ENCODE data around the gene CHCHD6. TPM values are rescaled to one million over a fixed set of nuclear protein-coding genes. Genes with fewer than 3 reads are reported as not detected.

The CHCHD6 gene
- total and polyA plus RNA-seq, 2 donors (not counting 3 experiments of a cell fraction or from before 2014, with no cell fraction given), result 8.4 to 10.1 TPM

- no peaks in the 10 kb centered on the region for H4K20me1 ChIP-seq (replicated peaks; ENCODE audit: control insufficient read depth, extremely low read depth, insufficient read depth, low read length)
- H3K4me1 ChIP-seq (ENCODE audit: control insufficient read depth, extremely low read depth, insufficient read depth, low read length), result peaks cover 11% of the 10 kb centered on the region
- TF ChIP-seq MYC (IDR thresholded peaks at IDR 0.05; ENCODE audit: low read depth, low read length), result no peak
- TF ChIP-seq POLR2AphosphoS5 (IDR thresholded peaks at IDR 0.05; ENCODE audit: insufficient read depth, low read depth, low read length), result no peak
- no peak for TF ChIP-seq CTCF (IDR thresholded peaks at IDR 0.05; ENCODE audit: extremely low read depth in 1 of 2, insufficient read depth in 1 of 2, low read depth in 1 of 2, low read length in 2 of 2)
- no peak for TF ChIP-seq POLR2A (IDR thresholded peaks at IDR 0.05; ENCODE audit: low read depth, low read length)
- no peak for TF ChIP-seq FOS (IDR thresholded peaks at IDR 0.05; ENCODE audit: borderline replicate concordance, insufficient read depth, low read length)
- TF ChIP-seq MAX (IDR thresholded peaks at IDR 0.05; ENCODE audit: insufficient read depth, insufficient read length), result no peak
- TF ChIP-seq JUN (IDR thresholded peaks at IDR 0.05; ENCODE audit: borderline replicate concordance, insufficient read depth, insufficient read length, low read depth), result no peak
- TF ChIP-seq EZH2 (IDR thresholded peaks at IDR 0.05; ENCODE audit: borderline replicate concordance, low read depth, low read length, severe bottlenecking), result no peak
- no peak overlapping the region for H3K4me3 ChIP-seq (replicated peaks in 1 of 3; ENCODE audit: insufficient read depth in 1 of 3, low read depth in 1 of 3, low read length in 3 of 3)
- no peaks in the 10 kb centered on the region for H3K27me3 ChIP-seq (ENCODE audit: control insufficient read depth in 2 of 2, insufficient read depth in 2 of 2, low read length in 2 of 2)
- intact Hi-C loops (cut with micrococcal nuclease), result no loop called here
- H3K9ac ChIP-seq (replicated peaks; ENCODE audit: extremely low read depth, insufficient read depth, low read length), result no peak overlapping the region
- no peak overlapping the region for H2AFZ ChIP-seq (ENCODE audit: low read depth, low read length)
- DNase-seq (ENCODE audit: low read depth, low spot score) (no peak), FAIRE-seq (no peak)
- ChIA-PET CTCF (interaction anchor here (1.1 to 1.2 kb wide), 2 partner anchors 7 to 17 kb away, joined by 4 read pairs; partner anchors contain the start of gene PLXNA1), POLR2A (no interaction called here)
- BruUV-seq (replicated peaks), result no TSS peak
- no peaks in the 10 kb centered on the region for H3K9me3 ChIP-seq (replicated peaks; ENCODE audit: control insufficient read depth, insufficient read depth, low read length)
- no peaks in the 10 kb centered on the region for H3K79me2 ChIP-seq (ENCODE audit: control insufficient read depth, insufficient read depth, low read length)
- H3K36me3 ChIP-seq (ENCODE audit: control insufficient read depth in 2 of 2, extremely low read depth in 1 of 2, insufficient read depth in 2 of 2, low read length in 2 of 2), result no peaks in the 10 kb centered on the region
- no peak overlapping the region for H3K27ac ChIP-seq (ENCODE audit: insufficient read depth, low read depth, low read length)
- dilution Hi-C loops (cut with MboI; ENCODE audit: extremely low pct_ligation_motif_present, low sequenced_read_pairs), result no loop called here
- H3K9me1 ChIP-seq (replicated peaks; ENCODE audit: control insufficient read depth, extremely low read depth, insufficient read depth, low read length), result no peaks in the 10 kb centered on the region
- no peak overlapping the region for H3K4me2 ChIP-seq (ENCODE audit: insufficient read depth, low read length)
These were observed 295.3 kb downstream of the CHCHD6 start for GRCh38 chr3:126999383-126999782.

Data from endothelial cell of umbilical vein (primary cell).